ENCODE measurements around the gene ACBD7. TPM values are rescaled to one million over a fixed set of nuclear protein-coding genes. Genes with fewer than 3 reads are reported as not detected.
A peak's percentile ranks its signal among the peaks of the same experiment; 100 is the strongest.

ACBD7 gene
- total RNA-seq, 1 donor = 0.99 TPM

DNA sequence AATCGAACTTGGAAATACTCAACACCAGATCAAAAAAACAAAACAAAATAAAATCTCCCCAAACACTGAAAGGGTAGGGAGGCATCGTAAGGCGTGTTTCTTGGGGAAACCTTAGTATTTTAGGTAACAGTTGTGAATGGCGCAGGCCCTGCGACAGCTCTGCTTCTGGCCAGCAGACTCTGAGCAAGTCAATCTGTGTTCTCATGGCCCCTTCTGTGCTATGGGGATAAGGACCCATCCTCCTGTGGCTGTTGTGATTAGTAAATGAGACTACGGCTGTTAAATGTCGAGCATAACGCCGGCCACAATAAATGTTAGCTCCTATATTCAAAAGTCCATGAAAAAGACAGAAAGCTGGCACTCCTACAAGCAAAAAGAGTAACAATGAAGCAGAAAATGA, 35.6 kb upstream of the ACBD7 start:
- TF ChIP-seq, protein P1, sequence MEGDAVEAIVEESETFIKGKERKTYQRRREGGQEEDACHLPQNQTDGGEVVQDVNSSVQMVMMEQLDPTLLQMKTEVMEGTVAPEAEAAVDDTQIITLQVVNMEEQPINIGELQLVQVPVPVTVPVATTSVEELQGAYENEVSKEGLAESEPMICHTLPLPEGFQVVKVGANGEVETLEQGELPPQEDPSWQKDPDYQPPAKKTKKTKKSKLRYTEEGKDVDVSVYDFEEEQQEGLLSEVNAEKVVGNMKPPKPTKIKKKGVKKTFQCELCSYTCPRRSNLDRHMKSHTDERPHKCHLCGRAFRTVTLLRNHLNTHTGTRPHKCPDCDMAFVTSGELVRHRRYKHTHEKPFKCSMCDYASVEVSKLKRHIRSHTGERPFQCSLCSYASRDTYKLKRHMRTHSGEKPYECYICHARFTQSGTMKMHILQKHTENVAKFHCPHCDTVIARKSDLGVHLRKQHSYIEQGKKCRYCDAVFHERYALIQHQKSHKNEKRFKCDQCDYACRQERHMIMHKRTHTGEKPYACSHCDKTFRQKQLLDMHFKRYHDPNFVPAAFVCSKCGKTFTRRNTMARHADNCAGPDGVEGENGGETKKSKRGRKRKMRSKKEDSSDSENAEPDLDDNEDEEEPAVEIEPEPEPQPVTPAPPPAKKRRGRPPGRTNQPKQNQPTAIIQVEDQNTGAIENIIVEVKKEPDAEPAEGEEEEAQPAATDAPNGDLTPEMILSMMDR (IDR thresholded peaks at IDR 0.05; ENCODE audit: insufficient read depth, low read length) = no peak
- DNase-seq (ENCODE audit: low read depth) = no peak
- no peak overlapping the region for H3K4me3 ChIP-seq (ENCODE audit: low read depth, low read length)

DNA sequence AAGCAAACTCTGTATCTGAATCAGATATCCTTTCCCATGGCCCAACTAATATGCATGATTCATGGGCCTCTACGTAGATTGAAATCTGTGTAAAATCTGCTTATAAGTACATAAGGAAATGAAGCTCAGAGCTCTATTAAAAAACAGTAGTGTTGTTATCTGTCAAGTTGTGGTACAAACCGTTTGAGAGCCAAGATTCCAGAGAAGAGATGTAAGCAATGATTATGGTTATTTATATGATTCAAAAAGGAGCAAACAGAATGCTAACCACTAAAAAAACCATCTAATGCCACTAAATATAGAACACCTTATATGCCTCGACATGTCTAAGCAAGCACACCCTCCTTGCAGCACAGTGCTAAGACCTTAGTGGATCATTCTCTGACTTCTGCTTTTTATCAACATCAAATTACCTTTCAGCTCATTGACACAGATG, 35.2 kb upstream of the ACBD7 start:
- H3K4me3 ChIP-seq (ENCODE audit: low read depth, low read length) = no peak overlapping the region
- DNase-seq (ENCODE audit: low read depth) = peak; percentile 85
- TF ChIP-seq, protein P1 (IDR thresholded peaks at IDR 0.05; ENCODE audit: insufficient read depth, low read length) = no peak

DNA sequence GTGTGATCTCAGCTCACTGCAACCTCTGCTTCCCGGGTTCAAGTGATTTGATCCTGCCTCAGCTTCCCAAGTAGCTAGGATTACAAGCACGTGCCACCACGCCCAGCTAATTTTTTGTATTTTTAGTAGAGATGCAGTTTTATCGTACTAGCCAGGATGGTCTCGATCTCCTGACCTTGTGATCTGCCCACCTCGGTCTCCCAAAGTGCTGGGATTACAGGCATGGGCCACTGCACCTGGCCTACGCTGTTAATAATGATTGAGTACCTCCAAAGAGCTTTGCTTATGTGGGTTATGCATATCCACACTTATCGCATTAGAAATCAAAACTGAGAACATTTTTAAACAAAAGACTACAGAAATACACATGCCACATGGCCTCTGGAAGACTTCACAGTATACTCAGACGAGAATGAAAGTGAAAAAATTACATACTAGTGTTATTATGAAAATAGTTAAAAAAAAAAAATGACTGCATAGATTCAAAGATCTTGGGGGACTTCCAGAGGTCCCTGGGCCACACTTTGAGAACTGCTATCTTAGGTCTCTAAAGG, 34.0 kb upstream of the ACBD7 start:
- TF ChIP-seq, protein P1 (IDR thresholded peaks at IDR 0.05; ENCODE audit: insufficient read depth, low read length) = no peak
- DNase-seq (ENCODE audit: low read depth) = no peak

DNA sequence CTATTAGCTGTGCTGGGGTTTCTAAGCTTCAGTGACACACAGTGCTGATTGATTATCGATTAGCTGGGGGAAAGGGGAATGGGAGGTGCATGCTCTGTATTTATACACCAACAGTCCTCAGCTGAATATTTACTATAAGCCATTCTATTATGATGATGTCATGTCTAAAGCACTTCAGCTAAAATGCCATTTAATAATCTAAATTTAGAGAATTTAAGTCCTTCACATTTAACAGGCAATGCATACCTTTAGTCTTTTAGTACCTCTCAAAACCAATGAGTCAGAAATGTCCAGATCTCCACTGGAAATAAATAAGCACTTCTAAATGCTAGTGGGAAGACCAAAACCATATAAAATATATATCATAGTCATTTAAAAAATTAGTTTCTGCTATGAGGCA, 33.1 kb upstream of the ACBD7 start:
- TF ChIP-seq, protein P1 (IDR thresholded peaks at IDR 0.05; ENCODE audit: insufficient read depth, low read length) = no peak
- DNase-seq (ENCODE audit: low read depth) = no peak
- no peak overlapping the region for H3K4me3 ChIP-seq (ENCODE audit: low read depth, low read length)

More for the DNA sequence above, 34.0 kb upstream of the ACBD7 start:
- no peak overlapping the region for H3K4me3 ChIP-seq (ENCODE audit: low read depth, low read length)

DNA sequence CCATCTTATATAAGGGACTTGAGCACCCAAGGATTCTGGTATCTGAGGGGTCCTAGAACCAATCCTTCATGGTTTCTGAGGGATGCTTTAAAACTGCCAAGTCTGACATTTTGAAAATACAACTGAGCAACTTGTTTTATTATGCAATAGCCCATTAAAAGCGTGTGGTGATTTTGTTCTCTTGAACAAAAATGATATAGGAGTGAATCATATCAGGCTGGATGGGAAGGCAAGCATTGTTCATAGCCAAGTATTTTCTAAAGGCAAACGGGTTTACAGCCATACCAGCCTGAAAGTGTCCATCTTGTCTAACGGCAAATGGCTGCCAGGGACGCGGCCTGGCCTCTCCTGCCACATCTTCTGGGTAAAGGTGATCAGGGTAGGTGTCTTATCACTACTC, 31.9 kb upstream of the ACBD7 start:
- TF ChIP-seq, protein P1 (IDR thresholded peaks at IDR 0.05; ENCODE audit: insufficient read depth, low read length) = no peak
- peak; percentile 80 for DNase-seq (ENCODE audit: low read depth)
- no peak overlapping the region for H3K4me3 ChIP-seq (ENCODE audit: low read depth, low read length)

DNA sequence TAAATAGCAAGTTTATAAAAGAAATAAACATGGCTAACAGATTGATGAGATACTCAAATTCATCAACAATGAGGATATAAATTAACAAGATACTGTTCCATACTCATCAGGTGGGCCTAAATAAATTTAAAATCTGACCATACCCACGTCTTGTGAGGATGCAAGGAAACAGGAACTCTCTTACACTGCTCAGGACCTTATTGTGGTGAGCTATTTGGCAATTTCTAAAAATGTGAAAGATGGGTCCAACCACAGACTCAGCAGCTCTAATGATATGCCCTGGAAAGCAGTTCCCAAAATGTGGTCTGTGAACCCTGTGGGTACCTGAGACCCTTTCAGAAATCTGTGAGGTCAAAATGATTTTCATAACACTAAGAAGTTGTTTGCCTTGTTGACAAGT, 30.0 kb upstream of the ACBD7 start:
- no peak for DNase-seq (ENCODE audit: low read depth)
- TF ChIP-seq, protein P1 (IDR thresholded peaks at IDR 0.05; ENCODE audit: insufficient read depth, low read length) = no peak
- H3K4me3 ChIP-seq (ENCODE audit: low read depth, low read length) = no peak overlapping the region

DNA sequence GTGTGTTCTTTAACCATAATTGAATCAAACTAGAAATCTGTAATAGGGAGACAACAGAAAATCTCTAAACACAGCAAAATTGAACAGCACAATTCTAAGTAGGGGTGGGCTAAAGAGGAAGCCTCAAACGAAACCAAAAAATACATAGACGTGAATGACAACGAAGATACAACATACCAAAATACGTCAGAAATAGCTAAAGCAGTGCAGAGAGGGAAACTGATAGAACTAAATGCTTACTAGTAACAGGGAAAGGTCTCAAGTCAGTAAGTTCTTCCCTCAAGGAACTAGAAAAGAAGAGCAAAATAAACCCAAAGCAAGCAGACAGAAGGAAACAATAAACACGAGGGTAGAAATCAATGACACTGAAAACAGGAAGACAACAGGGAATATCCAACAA, 27.6 kb upstream of the ACBD7 start:
- TF ChIP-seq, protein P1 (IDR thresholded peaks at IDR 0.05; ENCODE audit: insufficient read depth, low read length) = no peak
- no peak overlapping the region for H3K4me3 ChIP-seq (ENCODE audit: low read depth, low read length)
- no peak for DNase-seq (ENCODE audit: low read depth)

All from fibroblast of the aortic adventitia (primary cell).